Osteocyte (in vitro differentiated cells): ENCODE data around the gene HSPB7. TPM values are rescaled to one million over a fixed set of nuclear protein-coding genes. Genes with fewer than 3 reads are reported as not detected.
"Not testable (repeated sequence)": the region's sequence is repeated elsewhere in the genome, so short reads cannot be mapped to it uniquely, and the experiment has no call there.

Experiments
- DNase-seq: peaks from one replicate; pipeline ENCODE4 v3.0.0; 2021; ENCODE audit warnings: mixed read lengths; ENCODE audit not compliant: unreplicated experiment; ENCODE audit errors: extremely low spot score
- H3K27ac Mint-ChIP-seq: one replicate; pipeline ENCODE4 v1.8.0; 2021; ENCODE audit warnings: mild to moderate bottlenecking, mixed read lengths; ENCODE audit not compliant: unreplicated experiment
- H3K27me3 Mint-ChIP-seq: one replicate; pipeline ENCODE4 v1.8.0; 2021; ENCODE audit warnings: mixed read lengths; ENCODE audit not compliant: unreplicated experiment
- H3K36me3 Mint-ChIP-seq: one replicate; pipeline ENCODE4 v1.8.0; 2021; ENCODE audit warnings: mixed read lengths; ENCODE audit not compliant: unreplicated experiment
- H3K4me1 Mint-ChIP-seq: one replicate; pipeline ENCODE4 v1.8.0; 2021; ENCODE audit warnings: mixed read lengths; ENCODE audit not compliant: unreplicated experiment
- H3K4me3 Mint-ChIP-seq: one replicate; pipeline ENCODE4 v1.8.0; 2021; ENCODE audit warnings: mild to moderate bottlenecking, moderate library complexity, mixed read lengths; ENCODE audit not compliant: unreplicated experiment
- H3K9me3 Mint-ChIP-seq: one replicate; pipeline ENCODE4 v1.8.0; 2021; ENCODE audit warnings: mixed read lengths; ENCODE audit not compliant: unreplicated experiment
- total RNA-seq: library from RNA; stranded (reverse); gene quantifications from 2 replicates; pipeline ENCODE4 v1.2.1, GENCODE V29; 2021
- TF ChIP-seq, protein P1 (sequence below): fragments of 200-600 bp; sonication (generic); IDR thresholded peaks from 2 replicates; pipeline ENCODE4 v1.5.0; 2021; ENCODE audit warnings: antibody characterized with exemption, mild to moderate bottlenecking, moderate library complexity

The HSPB7 gene
- total RNA-seq, 1 donor from 2014 or later: 4.2 TPM

- Mint-ChIP-seq H3K36me3 (no peaks in the 10 kb centered on the region), H3K9me3 (no peaks in the 10 kb centered on the region), H3K4me3 (no peak overlapping the region), H3K27ac (no peak overlapping the region), H3K4me1 (peaks cover 6% of the 10 kb centered on the region), H3K27me3 (peaks cover 5% of the 10 kb centered on the region)
- DNase-seq: peak; percentile 95
- TF ChIP-seq, protein P1, sequence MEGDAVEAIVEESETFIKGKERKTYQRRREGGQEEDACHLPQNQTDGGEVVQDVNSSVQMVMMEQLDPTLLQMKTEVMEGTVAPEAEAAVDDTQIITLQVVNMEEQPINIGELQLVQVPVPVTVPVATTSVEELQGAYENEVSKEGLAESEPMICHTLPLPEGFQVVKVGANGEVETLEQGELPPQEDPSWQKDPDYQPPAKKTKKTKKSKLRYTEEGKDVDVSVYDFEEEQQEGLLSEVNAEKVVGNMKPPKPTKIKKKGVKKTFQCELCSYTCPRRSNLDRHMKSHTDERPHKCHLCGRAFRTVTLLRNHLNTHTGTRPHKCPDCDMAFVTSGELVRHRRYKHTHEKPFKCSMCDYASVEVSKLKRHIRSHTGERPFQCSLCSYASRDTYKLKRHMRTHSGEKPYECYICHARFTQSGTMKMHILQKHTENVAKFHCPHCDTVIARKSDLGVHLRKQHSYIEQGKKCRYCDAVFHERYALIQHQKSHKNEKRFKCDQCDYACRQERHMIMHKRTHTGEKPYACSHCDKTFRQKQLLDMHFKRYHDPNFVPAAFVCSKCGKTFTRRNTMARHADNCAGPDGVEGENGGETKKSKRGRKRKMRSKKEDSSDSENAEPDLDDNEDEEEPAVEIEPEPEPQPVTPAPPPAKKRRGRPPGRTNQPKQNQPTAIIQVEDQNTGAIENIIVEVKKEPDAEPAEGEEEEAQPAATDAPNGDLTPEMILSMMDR: peak; percentile 94
Observed at GRCh38 chr1:16032388-16033102, 14.7 kb upstream of the HSPB7 start.

DNA sequence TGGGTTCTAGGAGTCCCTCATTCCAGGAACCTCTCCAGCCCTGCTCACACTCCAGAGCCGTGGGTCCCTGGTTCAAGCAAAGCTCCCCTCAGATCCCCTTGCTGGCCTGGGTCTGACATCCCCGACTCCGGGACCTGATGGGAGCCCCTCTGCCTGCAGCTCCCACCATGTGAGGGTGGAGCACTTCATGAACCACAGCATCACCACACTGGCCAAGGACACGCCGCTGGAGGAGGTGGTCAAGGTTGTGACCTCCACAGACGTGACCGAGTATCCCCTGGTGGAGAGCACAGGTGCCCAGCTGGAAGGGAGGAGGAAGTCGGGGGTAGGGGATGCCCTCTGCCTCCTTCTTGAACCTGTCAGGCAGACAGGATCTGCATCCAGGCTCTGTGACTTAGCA, 13.7 kb upstream of the HSPB7 start:
- no peaks in the 10 kb centered on the region for H3K36me3 Mint-ChIP-seq
- H3K27me3 Mint-ChIP-seq: no peaks in the 10 kb centered on the region
- no peak overlapping the region for H3K4me3 Mint-ChIP-seq
- peaks cover 6% of the 10 kb centered on the region for H3K4me1 Mint-ChIP-seq
- no peak for DNase-seq
- no peak overlapping the region for H3K27ac Mint-ChIP-seq
- TF ChIP-seq, protein P1: no peak
- H3K9me3 Mint-ChIP-seq: no peaks in the 10 kb centered on the region

GRCh38 chr1:16029288-16029687, 11.4 kb upstream of the HSPB7 start:
- TF ChIP-seq, protein P1: no peak
- H3K4me1 Mint-ChIP-seq: peaks cover 6% of the 10 kb centered on the region
- no peak overlapping the region for H3K27ac Mint-ChIP-seq
- no peak for DNase-seq
- H3K36me3 Mint-ChIP-seq: no peaks in the 10 kb centered on the region
- no peaks in the 10 kb centered on the region for H3K9me3 Mint-ChIP-seq
- no peak overlapping the region for H3K4me3 Mint-ChIP-seq
- no peaks in the 10 kb centered on the region for H3K27me3 Mint-ChIP-seq

DNA sequence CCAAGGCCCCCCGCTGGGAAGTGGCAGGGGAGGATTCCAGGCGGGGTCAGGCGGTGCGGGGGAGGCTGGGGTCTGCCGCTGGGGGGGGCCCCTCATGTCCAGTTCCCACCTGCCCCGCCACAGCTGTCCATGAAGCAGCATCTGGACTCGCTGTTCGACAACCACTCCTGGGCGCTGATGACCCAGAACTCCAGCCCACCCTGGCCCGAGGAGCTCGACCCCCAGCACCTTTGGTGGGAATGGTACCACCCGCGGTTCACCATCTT, 11.1 kb upstream of the HSPB7 start:
- not testable (repeated sequence) for DNase-seq, H3K4me1 Mint-ChIP-seq, H3K27me3 Mint-ChIP-seq, H3K27ac Mint-ChIP-seq, H3K4me3 Mint-ChIP-seq, H3K9me3 Mint-ChIP-seq, H3K36me3 Mint-ChIP-seq

DNA sequence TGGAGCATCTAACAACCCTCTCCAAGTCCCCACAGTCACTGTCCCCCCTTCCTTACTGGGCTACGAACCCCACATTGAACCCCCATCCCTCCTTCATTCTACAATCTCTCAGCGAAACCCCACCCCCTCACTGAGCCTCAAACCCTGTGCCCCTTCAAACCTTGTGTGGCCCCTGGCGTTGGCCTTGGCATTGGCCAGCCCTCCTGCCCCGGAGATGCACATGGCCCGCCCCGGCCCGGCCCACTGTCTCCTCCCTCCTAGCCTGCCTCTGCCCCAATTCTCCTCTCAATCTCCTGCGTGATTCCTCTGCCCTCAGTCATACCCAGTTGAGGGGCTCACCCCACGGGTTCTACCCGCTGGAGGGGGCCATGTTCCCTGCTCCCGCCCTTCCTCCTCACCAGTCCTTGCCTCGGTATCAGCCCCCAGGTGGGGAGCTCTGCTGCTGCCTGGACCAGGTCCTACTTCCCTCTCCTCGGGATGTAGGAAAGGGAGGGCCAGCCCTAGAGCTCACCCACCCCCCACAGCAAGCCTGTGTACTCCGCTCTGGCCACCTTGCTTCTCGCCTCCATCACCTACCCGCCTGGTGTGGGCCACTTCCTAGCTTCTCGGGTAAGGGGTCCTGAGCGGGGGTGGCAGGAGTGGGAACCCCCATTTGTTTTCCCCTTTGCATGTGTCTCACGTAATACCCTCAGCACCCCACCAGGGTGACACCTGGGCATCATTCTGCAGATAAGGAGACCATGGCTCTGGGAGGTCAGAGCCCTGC, 10.6 kb upstream of the HSPB7 start:
- Mint-ChIP-seq H3K36me3 (no peaks in the 10 kb centered on the region), H3K4me1 (peaks cover 6% of the 10 kb centered on the region), H3K4me3 (no peak overlapping the region), H3K27ac (no peak overlapping the region), H3K27me3 (no peaks in the 10 kb centered on the region), H3K9me3 (no peaks in the 10 kb centered on the region)
- DNase-seq: no peak
- TF ChIP-seq, protein P1: no peak
